HepG2 (cell line): ENCODE data around the gene RSL1D1. TPM values are rescaled to one million over a fixed set of nuclear protein-coding genes. Genes with fewer than 3 reads are reported as not detected.

Source experiments
- ATAC-seq: fragments of 200-7000 bp; cut with Tn5 transposase; 3 replicates; pipeline ENCODE4 v1.9.1; 2020; ENCODE audit warnings: mild to moderate bottlenecking, moderate library complexity
- BruUV-seq: library from RNA; stranded (reverse); fragments of 400-500 nt; replicated peaks from 2 replicates; lab custom pipeline; 2021; lab: Mats Ljungman, UMichigan
- CTCF ChIA-PET: fragments of 300-600 bp; formaldehyde crosslinking; extraction: SDS; loops from one replicate; lab custom pipeline; 2021; ENCODE audit warnings: low total read pairs, inconsistent platforms, low intra/inter-chr PET ratio; lab: Yijun Ruan, JAX
- POLR2A ChIA-PET: fragments of 350-600 bp; sonication (Branson Sonifier 250); formaldehyde crosslinking; loops from one replicate; lab custom pipeline; 2020; ENCODE audit warnings: antibody characterized with exemption, inconsistent platforms; lab: Yijun Ruan, JAX
- DNase-seq: peaks from one replicate; pipeline ENCODE4 v3.0.0-alpha.2; 2015; ENCODE audit warnings: low spot score
- FAIRE-seq: peaks from 3 replicates; lab custom pipeline; 2011; peaks lifted over from hg19 to GRCh38; lab: Jason Lieb, UNC
- H2AFZ ChIP-seq: one replicate; pipeline ENCODE4 v1.6.1; 2011; ENCODE audit warnings: low read length, inconsistent platforms
- H3K27ac ChIP-seq: fragments of 300-600 bp; 3 replicates; pipeline ENCODE4 v1.8.0; 2011; ENCODE audit warnings: mixed run types, mild to moderate bottlenecking, mixed read lengths, low read length, inconsistent platforms; ENCODE audit not compliant: insufficient read depth; ENCODE audit errors: extremely low read length
- H3K27me3 ChIP-seq, 2 experiments: fragments of 200-600 bp in 1 of 2; 2 replicates in 1 of 2; 3 replicates in 1 of 2; pipeline versions ENCODE4 v1.6.0 to v1.8.0; 2011; ENCODE audit warnings: low read length in 2 of 2, mild to moderate bottlenecking in 2 of 2, moderate library complexity in 2 of 2, inconsistent platforms in 1 of 2; ENCODE audit not compliant: insufficient read depth in 2 of 2, control insufficient read depth in 1 of 2
- H3K36me3 ChIP-seq, 2 experiments: fragments of 200-600 bp in 1 of 2; replicated peaks in 1 of 2; 2 replicates in 1 of 2; 3 replicates in 1 of 2; pipeline versions ENCODE4 v1.5.1 to v1.8.0; 2011; ENCODE audit warnings: low read length in 2 of 2, inconsistent platforms in 1 of 2; ENCODE audit not compliant: insufficient read depth in 2 of 2, control insufficient read depth in 1 of 2
- H3K4me1 ChIP-seq: 2 replicates; pipeline ENCODE4 v1.5.1; 2012; ENCODE audit warnings: low read length, inconsistent platforms; ENCODE audit not compliant: insufficient read depth
- H3K4me2 ChIP-seq: 2 replicates; pipeline ENCODE4 v1.6.0; 2011; ENCODE audit warnings: low read depth, low read length, inconsistent platforms
- H3K4me3 ChIP-seq, 3 experiments: fragments of 200-600 bp in 1 of 3; sonication (generic), shearing (Covaris generic) in 1 of 3; replicated peaks in 1 of 3; 2 replicates each; pipeline ENCODE4 v1.5.1; 2011 to 2016; ENCODE audit warnings: low read length in 3 of 3, inconsistent platforms in 2 of 3, low read depth in 2 of 3, mild to moderate bottlenecking in 2 of 3, control low read depth in 1 of 3, mixed read lengths in 1 of 3; ENCODE audit not compliant: insufficient read depth in 1 of 3
- H3K79me2 ChIP-seq: one replicate; pipeline ENCODE4 v1.6.1; 2011; ENCODE audit warnings: low read length, inconsistent platforms; ENCODE audit not compliant: insufficient read depth
- H3K9ac ChIP-seq: 2 replicates; pipeline ENCODE4 v1.6.0; 2011; ENCODE audit warnings: mild to moderate bottlenecking, low read depth, low read length, inconsistent platforms; ENCODE audit not compliant: insufficient read depth
- H3K9me3 ChIP-seq: 2 replicates; pipeline ENCODE4 v1.5.1; 2012; ENCODE audit warnings: mild to moderate bottlenecking, low read length
- H4K20me1 ChIP-seq: 2 replicates; pipeline ENCODE4 v1.6.0; 2011; ENCODE audit warnings: inconsistent platforms, mild to moderate bottlenecking, low read length, moderate library complexity; ENCODE audit not compliant: insufficient read depth
- ATRX ChIP-seq: sonication (generic); formaldehyde crosslinking; IDR thresholded peaks from 2 replicates; pipeline ENCODE4 v1.4.0; 2020; ENCODE audit warnings: missing genetic modification reagents, borderline replicate concordance
- BRD4 ChIP-seq: sonication (generic); formaldehyde crosslinking; IDR thresholded peaks from 2 replicates; pipeline ENCODE4 v1.4.0; 2020; ENCODE audit warnings: missing genetic modification reagents
- CBX2 ChIP-seq, 2 experiments: fragments of 200-600 bp in 1 of 2; sonication (generic); formaldehyde crosslinking in 1 of 2; IDR thresholded peaks; 2 replicates each; pipeline versions ENCODE4 v1.7.0 to v1.8.1; 2018 to 2022; ENCODE audit warnings: low read depth in 2 of 2, low read length in 1 of 2, mild to moderate bottlenecking in 1 of 2, missing genetic modification reagents in 1 of 2
- CTCF ChIP-seq: sonication (generic); formaldehyde crosslinking; IDR thresholded peaks from 2 replicates; pipeline ENCODE4 v1.5.0; 2020; ENCODE audit warnings: mild to moderate bottlenecking, missing genetic modification reagents, moderate library complexity
- DMAP1 ChIP-seq: IDR thresholded peaks from 2 replicates; pipeline ENCODE4 v1.6.1; 2016
- KDM1A ChIP-seq: IDR thresholded peaks from 2 replicates; pipeline ENCODE4 v1.6.1; 2016; ENCODE audit warnings: missing compliant biosample characterization
- MAFK ChIP-seq, 2 experiments: IDR thresholded peaks in 1 of 2; conservative IDR thresholded peaks in 1 of 2; 2 replicates each; pipeline ENCODE4 v1.6.1; 2011; ENCODE audit warnings: improper control_type of control experiment in 2 of 2, low read length in 2 of 2
- RBFOX2 ChIP-seq: fragments of 200-400 bp; formaldehyde crosslinking; IDR thresholded peaks from 2 replicates; pipeline ENCODE4 v1.6.1; 2017; ENCODE audit warnings: low read depth, mild to moderate bottlenecking, low read length
- RBM22 ChIP-seq: fragments of 200-400 bp; formaldehyde crosslinking; optimal IDR thresholded peaks from 2 replicates; pipeline ENCODE3; 2017; ENCODE audit warnings: mild to moderate bottlenecking, low read length, moderate library complexity
- RXRA ChIP-seq: sonication (generic); formaldehyde crosslinking; IDR thresholded peaks from 2 replicates; pipeline ENCODE4 v1.5.1; 2020; ENCODE audit warnings: missing genetic modification reagents
- SAFB2 ChIP-seq: sonication (generic); formaldehyde crosslinking; IDR thresholded peaks from 2 replicates; pipeline ENCODE4 v1.5.1; 2020; ENCODE audit warnings: missing genetic modification reagents, low read depth, mild to moderate bottlenecking, borderline replicate concordance
- SALL1 ChIP-seq: sonication (generic); formaldehyde crosslinking; IDR thresholded peaks from 2 replicates; pipeline ENCODE4 v1.8.0; 2022; ENCODE audit warnings: mild to moderate bottlenecking, missing genetic modification reagents
- STAG1 ChIP-seq: sonication (generic); formaldehyde crosslinking; IDR thresholded peaks from 2 replicates; pipeline ENCODE4 v1.4.0; 2020; ENCODE audit warnings: missing genetic modification reagents
- YY1 ChIP-seq: IDR thresholded peaks from 2 replicates; pipeline ENCODE4 v1.6.1; 2011; ENCODE audit warnings: low read length, low read depth, moderate library complexity, mild to moderate bottlenecking; ENCODE audit not compliant: insufficient read depth, insufficient replicate concordance
- ZNF251 ChIP-seq: sonication (generic); formaldehyde crosslinking; IDR thresholded peaks from 2 replicates; pipeline ENCODE4 v1.9.0; 2021; ENCODE audit warnings: mild to moderate bottlenecking, missing genetic modification reagents
- ZNF260 ChIP-seq: sonication (generic); formaldehyde crosslinking; IDR thresholded peaks from 2 replicates; pipeline ENCODE4 v1.4.0; 2020; ENCODE audit warnings: missing genetic modification reagents, low read depth, mild to moderate bottlenecking, borderline replicate concordance
- ZNF282 ChIP-seq: fragments of 450-650 bp; IDR thresholded peaks from 2 replicates; pipeline ENCODE4 v1.6.1; 2018; ENCODE audit not compliant: partially characterized antibody
- ZNF484 ChIP-seq: sonication (generic); formaldehyde crosslinking; IDR thresholded peaks from 2 replicates; pipeline ENCODE4 v1.5.1; 2020; ENCODE audit warnings: mild to moderate bottlenecking, low read depth, missing genetic modification reagents, borderline replicate concordance
- ZNF672 ChIP-seq: sonication (generic); formaldehyde crosslinking; IDR thresholded peaks from 2 replicates; pipeline ENCODE4 v1.8.1; 2022; ENCODE audit warnings: missing genetic modification reagents
- WGBS: methylation state at CpG from one replicate; pipeline ENCODE4 v1.1.6; 2017; ENCODE audit warnings: low lambda C conversion rate; 5-methylcytosine and 5-hydroxymethylcytosine counted together
- in situ Hi-C: cut with HindIII; loops from 2 replicates; pipeline ENCODE4 v1.10.0; 2017; ENCODE audit warnings: low pct_unique_long_range_greater_than_20kb; ENCODE audit not compliant: extremely low pct_ligation_motif_present
- intact Hi-C: fragments of 100-400 bp; cut with micrococcal nuclease; formaldehyde crosslinking; loops from one replicate; pipeline ENCODE4 v1.10.0; 2022; ENCODE audit not compliant: unreplicated experiment
- polyA plus RNA-seq, 8 experiments: library from polyadenylated mRNA; depleted of rRNA in 3 of 8; stranded (reverse) in 7 of 8; unstranded in 1 of 8; fragments of >200 nt; fragmentation: Illumina TruSeq in 4 of 8; extraction: Trizol in 4 of 8; gene quantifications; 2 replicates each; pipeline versions ENCODE4 v1.2.1 to v1.2.3, GENCODE V29; 2011 to 2016; ENCODE audit warnings: low read depth in 4 of 8, missing spikeins in 1 of 8, mixed read lengths in 1 of 8; ENCODE audit not compliant: insufficient read depth in 1 of 8
- total RNA-seq, 5 experiments: library from RNA; depleted of rRNA; stranded (reverse); fragments of >200 nt; fragmentation: Illumina TruSeq; extraction: Trizol; gene quantifications; 2 replicates each; pipeline ENCODE4 v1.2.3, GENCODE V29; 2016; ENCODE audit warnings: low read depth in 1 of 5

RSL1D1 gene
- total and polyA plus RNA-seq, 2 of the 13 experiments (the other 11 are each of a cell fraction or from before 2014, with no cell fraction given): 187 to 343 TPM

GRCh38 chr16:11875721-11876120 lies 24.4 kb upstream of the RSL1D1 start:
- no peak for ATAC-seq
- no peak for FAIRE-seq
- Histone ChIP-seq H3K4me2 (no peak overlapping the region), H3K27me3 (no peaks in the 10 kb centered on the region), H3K27ac (no peak overlapping the region), H4K20me1 (no peaks in the 10 kb centered on the region), H3K79me2 (peaks cover 3% of the 10 kb centered on the region), H2AFZ (no peak overlapping the region), H3K9me3 (no peaks in the 10 kb centered on the region), H3K4me3 (no peak overlapping the region), H3K36me3 (peaks cover 27 to 80% of the 10 kb centered on the region in 2 experiments)
- ChIA-PET CTCF (no interaction called here), POLR2A (interaction anchor here (0.6 kb wide), 1 partner anchor 9 kb away, joined by 3 read pairs; no protein-coding TSS in a partner anchor)
- in situ Hi-C loops: no loop called here
- no TSS peak for BruUV-seq
- no peak for DNase-seq
- 95% methylated on average over 5 of the region's 5 CpGs for WGBS
- TF ChIP-seq YY1: no peak
- TF ChIP-seq ZNF260 (CRISPR knock-in tag): no peak
- TF ChIP-seq MAFK (conservative IDR thresholded peaks at IDR 0.05 in 1 of 2, IDR thresholded peaks at IDR 0.05 in 1 of 2; ENCODE audit: low read length in 2 of 2): peak; percentile 53 to 75; a peak in 3 of 4 replicates
- no peak for TF ChIP-seq ZNF282
- TF ChIP-seq, all 625 proteins: peak for 1
- Histone ChIP-seq H3K4me1 (peaks cover 13% of the 10 kb centered on the region), H3K9ac (no peak overlapping the region)
- intact Hi-C loops: no loop called here

GRCh38 chr16:11871193-11871592 lies 19.9 kb upstream of the RSL1D1 start:
- ChIA-PET CTCF (no interaction called here), POLR2A (no interaction called here)
- no peak for ATAC-seq
- H3K79me2 ChIP-seq: peaks cover 15% of the 10 kb centered on the region
- peaks cover 31% of the 10 kb centered on the region for H4K20me1 ChIP-seq
- no peak overlapping the region for H2AFZ ChIP-seq
- H3K4me1 ChIP-seq: peaks cover 57% of the 10 kb centered on the region
- H3K27me3 ChIP-seq: no peaks in the 10 kb centered on the region
- H3K36me3 ChIP-seq: peaks cover 21 to 54% of the 10 kb centered on the region in 2 experiments
- intact Hi-C loops (no loop called here), in situ Hi-C loops (no loop called here)
- 85% methylated on average over 7 of the region's 7 CpGs for WGBS
- no peaks in the 10 kb centered on the region for H3K9me3 ChIP-seq
- peak; percentile 53 for DNase-seq
- FAIRE-seq: peak; percentile 26
- H3K4me3 ChIP-seq: no peak overlapping the region
- no peak overlapping the region for H3K27ac ChIP-seq
- H3K9ac ChIP-seq: no peak overlapping the region
- no TSS peak for BruUV-seq
- H3K4me2 ChIP-seq: no peak overlapping the region
- TF ChIP-seq RBFOX2 (no peak), ATRX (CRISPR knock-in tag) (no peak), DMAP1 (CRISPR knock-in tag) (0 out of 2 replicates have a peak, but pooled peaks have one; percentile 20), ZNF484 (CRISPR knock-in tag) (no peak), CTCF (peak; percentile 44), KDM1A (no peak), STAG1 (CRISPR knock-in tag) (peak; percentile 37), ZNF251 (CRISPR knock-in tag) (no peak), RXRA (CRISPR knock-in tag) (0 out of 2 replicates have a peak, but pooled peaks have one; percentile 29), SAFB2 (CRISPR knock-in tag) (no peak), RBM22 (peak; percentile 85), CBX2 (IDR thresholded peaks at IDR 0.05; ENCODE audit: low read depth, low read length) (no peak), CBX2 (CRISPR knock-in tag; IDR thresholded peaks at IDR 0.05; ENCODE audit: low read depth) (no peak), ZNF672 (CRISPR knock-in tag) (no peak), BRD4 (CRISPR knock-in tag) (no peak), SALL1 (CRISPR knock-in tag) (0 out of 2 replicates have a peak, but pooled peaks have one; percentile 18)
